ENCODE results near the gene FARP2. TPM values are rescaled to one million over a fixed set of nuclear protein-coding genes. Genes with fewer than 3 reads are reported as not detected.

Gene FARP2
- total and polyA plus RNA-seq, 10 of the 15 experiments (the other 5 are each of a cell fraction or from before 2014, with no cell fraction given), result 5.5 to 67.5 (median 36.8) TPM

DNA sequence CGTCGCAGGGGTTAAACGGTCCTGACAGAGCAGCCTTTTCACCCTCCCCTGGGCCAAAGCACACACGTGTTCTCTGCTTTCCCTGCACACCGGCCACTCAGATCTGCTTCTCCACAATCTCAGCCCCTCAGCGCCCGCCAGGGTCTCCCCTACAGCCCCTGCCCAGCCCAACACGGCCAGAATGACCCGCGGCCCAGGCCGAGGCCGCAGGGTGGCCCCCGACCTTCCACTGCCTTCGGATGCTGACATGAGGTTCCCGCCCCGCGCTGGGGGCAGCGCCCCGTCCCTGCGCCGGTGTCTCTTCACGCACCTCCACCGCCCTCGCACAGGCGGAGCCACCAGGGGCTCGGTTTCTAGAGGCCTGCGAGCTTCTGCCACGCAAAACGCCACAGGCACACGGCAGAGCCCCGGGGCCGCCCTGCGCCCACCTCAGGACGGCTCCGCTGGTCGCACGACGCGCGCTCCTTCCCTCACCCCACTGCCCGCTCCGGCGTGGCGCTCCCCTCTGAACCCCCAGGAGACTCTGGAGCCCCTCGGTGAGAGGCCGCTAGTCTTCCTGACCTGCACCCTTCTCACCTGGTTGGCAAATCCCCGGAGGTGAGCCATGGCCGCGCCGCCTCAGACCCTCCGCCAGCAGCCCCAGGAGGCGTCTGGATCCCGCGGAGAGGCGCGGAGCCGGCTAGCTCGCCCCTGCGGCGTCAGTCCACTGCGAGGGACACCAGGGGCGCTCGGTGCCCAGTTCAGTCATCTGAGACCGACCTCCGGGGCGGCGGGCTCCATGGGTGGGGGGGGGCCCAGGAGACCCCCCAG is 151.6 kb downstream of the FARP2 start (continued):
- TF ChIP-seq NKRF (conservative IDR thresholded peaks at IDR 0.05), result 0 out of 2 replicates have a peak, but pooled peaks have one; percentile 56
- no peak for TF ChIP-seq HCFC1 (IDR thresholded peaks at IDR 0.05; ENCODE audit: low read length)
- no peak for TF ChIP-seq FOXK2 (IDR thresholded peaks at IDR 0.05)
- TF ChIP-seq, protein P1, sequence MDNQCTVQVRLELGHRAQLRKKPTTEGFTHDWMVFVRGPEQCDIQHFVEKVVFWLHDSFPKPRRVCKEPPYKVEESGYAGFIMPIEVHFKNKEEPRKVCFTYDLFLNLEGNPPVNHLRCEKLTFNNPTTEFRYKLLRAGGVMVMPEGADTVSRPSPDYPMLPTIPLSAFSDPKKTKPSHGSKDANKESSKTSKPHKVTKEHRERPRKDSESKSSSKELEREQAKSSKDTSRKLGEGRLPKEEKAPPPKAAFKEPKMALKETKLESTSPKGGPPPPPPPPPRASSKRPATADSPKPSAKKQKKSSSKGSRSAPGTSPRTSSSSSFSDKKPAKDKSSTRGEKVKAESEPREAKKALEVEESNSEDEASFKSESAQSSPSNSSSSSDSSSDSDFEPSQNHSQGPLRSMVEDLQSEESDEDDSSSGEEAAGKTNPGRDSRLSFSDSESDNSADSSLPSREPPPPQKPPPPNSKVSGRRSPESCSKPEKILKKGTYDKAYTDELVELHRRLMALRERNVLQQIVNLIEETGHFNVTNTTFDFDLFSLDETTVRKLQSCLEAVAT (IDR thresholded peaks at IDR 0.05), result no peak
- 0 out of 2 replicates have a peak, but pooled peaks have one; percentile 43 for TF ChIP-seq MXI1 (IDR thresholded peaks at IDR 0.05; ENCODE audit: low read depth, low read length)
- TF ChIP-seq PBX3 (IDR thresholded peaks at IDR 0.05; ENCODE audit: insufficient replicate concordance, low read depth, low read length), result no peak
- TF ChIP-seq ZNF217 (IDR thresholded peaks at IDR 0.05), result no peak
- TF ChIP-seq GABPA (IDR thresholded peaks at IDR 0.05; ENCODE audit: low read depth), result no peak
- TF ChIP-seq SIN3A (IDR thresholded peaks at IDR 0.05; ENCODE audit: low read depth, low read length), result peak; percentile 25; the same call in 1 of the 2 replicates
- no peak for TF ChIP-seq CHD4 (IDR thresholded peaks at IDR 0.05)
- TF ChIP-seq, protein P2, sequence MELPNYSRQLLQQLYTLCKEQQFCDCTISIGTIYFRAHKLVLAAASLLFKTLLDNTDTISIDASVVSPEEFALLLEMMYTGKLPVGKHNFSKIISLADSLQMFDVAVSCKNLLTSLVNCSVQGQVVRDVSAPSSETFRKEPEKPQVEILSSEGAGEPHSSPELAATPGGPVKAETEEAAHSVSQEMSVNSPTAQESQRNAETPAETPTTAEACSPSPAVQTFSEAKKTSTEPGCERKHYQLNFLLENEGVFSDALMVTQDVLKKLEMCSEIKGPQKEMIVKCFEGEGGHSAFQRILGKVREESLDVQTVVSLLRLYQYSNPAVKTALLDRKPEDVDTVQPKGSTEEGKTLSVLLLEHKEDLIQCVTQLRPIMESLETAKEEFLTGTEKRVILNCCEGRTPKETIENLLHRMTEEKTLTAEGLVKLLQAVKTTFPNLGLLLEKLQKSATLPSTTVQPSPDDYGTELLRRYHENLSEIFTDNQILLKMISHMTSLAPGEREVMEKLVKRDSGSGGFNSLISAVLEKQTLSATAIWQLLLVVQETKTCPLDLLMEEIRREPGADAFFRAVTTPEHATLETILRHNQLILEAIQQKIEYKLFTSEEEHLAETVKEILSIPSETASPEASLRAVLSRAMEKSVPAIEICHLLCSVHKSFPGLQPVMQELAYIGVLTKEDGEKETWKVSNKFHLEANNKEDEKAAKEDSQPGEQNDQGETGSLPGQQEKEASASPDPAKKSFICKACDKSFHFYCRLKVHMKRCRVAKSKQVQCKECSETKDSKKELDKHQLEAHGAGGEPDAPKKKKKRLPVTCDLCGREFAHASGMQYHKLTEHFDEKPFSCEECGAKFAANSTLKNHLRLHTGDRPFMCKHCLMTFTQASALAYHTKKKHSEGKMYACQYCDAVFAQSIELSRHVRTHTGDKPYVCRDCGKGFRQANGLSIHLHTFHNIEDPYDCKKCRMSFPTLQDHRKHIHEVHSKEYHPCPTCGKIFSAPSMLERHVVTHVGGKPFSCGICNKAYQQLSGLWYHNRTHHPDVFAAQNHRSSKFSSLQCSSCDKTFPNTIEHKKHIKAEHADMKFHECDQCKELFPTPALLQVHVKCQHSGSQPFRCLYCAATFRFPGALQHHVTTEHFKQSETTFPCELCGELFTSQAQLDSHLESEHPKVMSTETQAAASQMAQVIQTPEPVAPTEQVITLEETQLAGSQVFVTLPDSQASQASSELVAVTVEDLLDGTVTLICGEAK (IDR thresholded peaks at IDR 0.05; ENCODE audit: borderline replicate concordance), result no peak
- peak; percentile 49 for TF ChIP-seq POLR2A (IDR thresholded peaks at IDR 0.05; ENCODE audit: low read depth, low read length)
- peak; percentile 76; the same call in 1 of the 2 replicates for TF ChIP-seq LARP7 (IDR thresholded peaks at IDR 0.05)
- no peak for TF ChIP-seq POLR2AphosphoS2 (IDR thresholded peaks at IDR 0.05; ENCODE audit: low read depth, low read length)
- no peak for TF ChIP-seq NRF1 (conservative IDR thresholded peaks at IDR 0.05; ENCODE audit: low read depth, low read length)
- TF ChIP-seq POU2F2 (IDR thresholded peaks at IDR 0.05; ENCODE audit: borderline replicate concordance, low read depth, low read length), result no peak
- TF ChIP-seq NR2C2 (IDR thresholded peaks at IDR 0.05; ENCODE audit: borderline replicate concordance, control insufficient read depth, insufficient read length, low read depth), result no peak
- TF ChIP-seq NR2F1 (conservative IDR thresholded peaks at IDR 0.05), result no peak

Data from GM12878 (cell line).